Astrocyte of the spinal cord (primary cell): Measurements from ENCODE around the gene SLC25A40.
"Not testable (repeated sequence)": the region's sequence is repeated elsewhere in the genome, so short reads cannot be mapped to it uniquely, and the experiment has no call there.

Source experiments
- DNase-seq: peaks from one replicate; pipeline ENCODE4 v3.0.0; 2011; ENCODE audit warnings: low read depth, low spot score
- H3K4me3 ChIP-seq: 2 replicates; pipeline ENCODE4 v1.5.1; 2011; ENCODE audit warnings: low read depth, mild to moderate bottlenecking, low read length, moderate library complexity
- in situ Hi-C: cut with HindIII; loops from 2 replicates; pipeline ENCODE4 v1.10.0; 2017; ENCODE audit warnings: low sequenced_read_pairs
- TF ChIP-seq, protein P1 (sequence below): IDR thresholded peaks from 2 replicates; pipeline ENCODE4 v1.5.1; 2012; ENCODE audit warnings: low read depth, mild to moderate bottlenecking, low read length, inconsistent platforms

SLC25A40 gene, protein sequence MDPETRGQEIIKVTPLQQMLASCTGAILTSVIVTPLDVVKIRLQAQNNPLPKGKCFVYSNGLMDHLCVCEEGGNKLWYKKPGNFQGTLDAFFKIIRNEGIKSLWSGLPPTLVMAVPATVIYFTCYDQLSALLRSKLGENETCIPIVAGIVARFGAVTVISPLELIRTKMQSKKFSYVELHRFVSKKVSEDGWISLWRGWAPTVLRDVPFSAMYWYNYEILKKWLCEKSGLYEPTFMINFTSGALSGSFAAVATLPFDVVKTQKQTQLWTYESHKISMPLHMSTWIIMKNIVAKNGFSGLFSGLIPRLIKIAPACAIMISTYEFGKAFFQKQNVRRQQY

DNA sequence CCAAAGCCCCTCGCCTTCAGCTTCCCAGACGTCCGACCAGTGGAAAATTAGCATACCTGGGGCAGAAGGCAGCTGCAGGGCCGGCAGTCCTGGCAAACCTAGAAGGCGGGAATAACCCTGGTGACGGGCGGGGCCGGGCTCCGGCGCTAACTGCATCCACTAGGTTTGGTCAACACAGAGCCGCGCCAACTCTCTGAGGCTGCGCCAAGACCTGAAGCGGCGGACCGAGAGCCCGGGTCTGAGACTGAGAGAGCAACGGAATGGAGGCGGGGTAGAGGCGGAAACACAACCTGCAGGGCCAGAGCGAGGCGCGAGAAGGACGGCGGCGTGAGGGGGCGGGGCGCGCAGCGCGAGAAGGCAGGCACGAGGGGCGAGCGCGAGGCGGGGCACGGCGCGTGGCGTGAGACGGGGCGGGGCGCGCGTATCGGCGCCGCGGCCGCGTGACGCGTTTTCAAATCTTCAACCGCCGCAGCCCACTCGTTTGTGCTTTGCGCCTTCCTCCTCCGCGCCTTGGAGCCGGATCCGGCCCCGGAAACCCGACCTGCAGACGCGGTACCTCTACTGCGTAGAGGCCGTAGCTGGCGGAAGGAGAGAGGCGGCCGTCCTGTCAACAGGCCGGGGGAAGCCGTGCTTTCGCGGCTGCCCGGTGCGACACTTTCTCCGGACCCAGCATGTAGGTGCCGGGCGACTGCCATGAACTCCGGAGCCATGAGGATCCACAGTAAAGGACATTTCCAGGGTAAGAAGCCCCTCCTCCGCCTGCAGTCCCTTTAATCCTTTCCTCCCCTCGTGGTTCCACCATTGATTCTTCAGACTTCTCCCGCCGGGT is at the start of gene SLC25A40, which contains the start of gene DBF4:
Gene SLC25A40 (minus strand): TSS at position 321 of the 829 bp plus-strand sequence. CDS start 17,633 bp downstream, outside the sequence.
Gene DBF4 (plus strand): TSS at position 454 of the 829 bp plus-strand sequence. CDS start 240 bp downstream, at position 694.
- TF ChIP-seq, protein P1, sequence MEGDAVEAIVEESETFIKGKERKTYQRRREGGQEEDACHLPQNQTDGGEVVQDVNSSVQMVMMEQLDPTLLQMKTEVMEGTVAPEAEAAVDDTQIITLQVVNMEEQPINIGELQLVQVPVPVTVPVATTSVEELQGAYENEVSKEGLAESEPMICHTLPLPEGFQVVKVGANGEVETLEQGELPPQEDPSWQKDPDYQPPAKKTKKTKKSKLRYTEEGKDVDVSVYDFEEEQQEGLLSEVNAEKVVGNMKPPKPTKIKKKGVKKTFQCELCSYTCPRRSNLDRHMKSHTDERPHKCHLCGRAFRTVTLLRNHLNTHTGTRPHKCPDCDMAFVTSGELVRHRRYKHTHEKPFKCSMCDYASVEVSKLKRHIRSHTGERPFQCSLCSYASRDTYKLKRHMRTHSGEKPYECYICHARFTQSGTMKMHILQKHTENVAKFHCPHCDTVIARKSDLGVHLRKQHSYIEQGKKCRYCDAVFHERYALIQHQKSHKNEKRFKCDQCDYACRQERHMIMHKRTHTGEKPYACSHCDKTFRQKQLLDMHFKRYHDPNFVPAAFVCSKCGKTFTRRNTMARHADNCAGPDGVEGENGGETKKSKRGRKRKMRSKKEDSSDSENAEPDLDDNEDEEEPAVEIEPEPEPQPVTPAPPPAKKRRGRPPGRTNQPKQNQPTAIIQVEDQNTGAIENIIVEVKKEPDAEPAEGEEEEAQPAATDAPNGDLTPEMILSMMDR = no peak
- H3K4me3 ChIP-seq = peak within 1 kb of the TSS; percentile 95
- in situ Hi-C loops = no loop called here
- DNase-seq = peak; percentile 93

GRCh38 chr7:87922759-87923395 is 46.7 kb upstream of the SLC25A40 start:
- H3K4me3 ChIP-seq, DNase-seq, in situ Hi-C loops: not testable (repeated sequence)

DNA sequence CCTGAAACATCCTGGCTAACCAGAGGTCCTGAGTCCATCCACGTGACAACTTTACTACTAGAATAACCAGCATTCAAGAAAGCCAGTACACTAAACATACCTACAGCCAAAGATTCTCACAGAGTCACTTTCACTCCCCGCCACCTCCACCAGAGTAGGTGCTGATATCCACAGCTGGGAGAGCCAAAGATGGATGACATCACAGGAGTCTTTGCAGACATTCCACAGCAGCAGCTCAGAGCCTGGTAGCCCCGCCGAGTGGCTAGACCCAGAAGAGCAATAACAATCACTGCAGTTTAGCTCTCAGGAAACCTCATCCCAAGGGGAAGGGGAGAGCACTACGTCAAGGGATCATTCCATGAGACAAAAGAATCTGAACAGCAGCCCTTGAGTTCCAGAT is 44.4 kb upstream of the SLC25A40 start:
- H3K4me3 ChIP-seq = no peak overlapping the region
- TF ChIP-seq, protein P1 = no peak
- peak; percentile 19 for DNase-seq
- in situ Hi-C loops = no loop called here

GRCh38 chr7:87919875-87920274 is 43.7 kb upstream of the SLC25A40 start:
- in situ Hi-C loops = no loop called here
- TF ChIP-seq, protein P1 = no peak
- no peak overlapping the region for H3K4me3 ChIP-seq
- no peak for DNase-seq

DNA sequence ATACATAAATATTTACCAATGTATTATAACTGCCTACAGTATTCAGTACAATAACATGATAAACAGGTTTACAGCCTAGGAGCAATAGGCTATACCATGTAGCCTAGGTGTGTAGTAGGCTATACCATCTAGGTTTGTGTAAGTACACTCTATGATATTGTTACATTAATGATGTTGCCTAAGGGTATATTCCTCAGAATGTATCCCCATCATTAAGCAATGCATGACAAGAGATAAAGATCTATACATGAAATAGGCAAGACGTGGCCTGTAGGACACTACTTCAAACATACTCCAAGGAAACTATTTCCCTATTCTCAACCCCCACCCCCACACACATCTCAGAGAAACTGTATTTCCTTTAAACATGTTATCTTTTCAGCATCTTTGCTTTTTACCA is 42.6 kb upstream of the SLC25A40 start:
- in situ Hi-C loops = no loop called here
- TF ChIP-seq, protein P1 = no peak
- no peak for DNase-seq

DNA sequence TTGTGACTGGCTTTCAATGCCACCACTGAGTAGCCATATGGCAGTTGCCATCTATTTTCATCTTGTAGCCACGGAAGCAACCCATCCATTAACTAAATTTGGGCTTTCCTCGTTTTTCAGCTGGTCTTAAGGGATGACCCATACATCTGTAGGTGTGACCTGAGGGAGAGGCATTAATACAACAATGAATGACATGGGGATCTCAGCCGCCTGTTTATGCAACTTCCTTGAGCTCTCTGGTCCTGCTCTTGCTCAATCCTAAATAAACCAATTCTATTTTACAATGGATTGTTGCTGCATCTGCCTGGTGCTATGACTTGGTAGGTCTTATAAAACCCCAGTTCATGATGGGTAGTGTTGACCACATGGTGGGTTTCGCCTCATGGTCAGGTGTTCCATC is 36.0 kb upstream of the SLC25A40 start:
- DNase-seq = no peak
- TF ChIP-seq, protein P1 = no peak
- in situ Hi-C loops = no loop called here
- no peak overlapping the region for H3K4me3 ChIP-seq

More for the DNA sequence above, 42.6 kb upstream of the SLC25A40 start:
- H3K4me3 ChIP-seq = no peak overlapping the region

GRCh38 chr7:87908814-87909213 is 32.7 kb upstream of the SLC25A40 start:
- in situ Hi-C loops = not testable (repeated sequence)

GRCh38 chr7:87907136-87907906 is 31.2 kb upstream of the SLC25A40 start:
- DNase-seq, H3K4me3 ChIP-seq, in situ Hi-C loops: not testable (repeated sequence)

More at GRCh38 chr7:87908814-87909213, 32.7 kb upstream of the SLC25A40 start:
- H3K4me3 ChIP-seq, DNase-seq: not testable (repeated sequence)
